Activated T-helper 2 cell treated with anti-CD3 and anti-CD28 coated beads, Interferon-gamma antibody, Interleukin-2, Interleukin-4, amounts not matched to agents 10 μg/mL and 5 μg/mL and 100 μg/mL, durations not matched to agents 14 hours and 24 hours and 36 hours (primary cell): ENCODE data around the gene MMEL1. TPM values are rescaled to one million over a fixed set of nuclear protein-coding genes. Genes with fewer than 3 reads are reported as not detected.

Source experiments
- DNase-seq: peaks from one replicate; pipeline ENCODE4 v3.0.0; 2021; ENCODE audit warnings: low spot score
- H3K27ac Mint-ChIP-seq: one replicate; pipeline ENCODE4 v1.8.0; 2021; ENCODE audit warnings: mixed read lengths
- H3K27me3 Mint-ChIP-seq: one replicate; pipeline ENCODE4 v1.8.0; 2021; ENCODE audit warnings: low read depth, mixed read lengths
- H3K36me3 Mint-ChIP-seq: one replicate; pipeline ENCODE4 v1.8.0; 2021; ENCODE audit warnings: low read depth, mixed read lengths
- H3K4me1 Mint-ChIP-seq: one replicate; pipeline ENCODE4 v1.8.0; 2021; ENCODE audit warnings: low read depth, mixed read lengths
- H3K4me3 Mint-ChIP-seq: one replicate; pipeline ENCODE4 v1.8.0; 2021; ENCODE audit warnings: low read depth, mild to moderate bottlenecking, moderate library complexity, mixed read lengths
- H3K9me3 Mint-ChIP-seq: one replicate; pipeline ENCODE4 v1.8.0; 2021; ENCODE audit warnings: mixed read lengths
- intact Hi-C: fragments of 100-400 bp; cut with micrococcal nuclease; formaldehyde crosslinking; loops from one replicate; pipeline ENCODE4 v1.15.1; 2023
- total RNA-seq: library from RNA; stranded (reverse); gene quantifications from 2 replicates; pipeline ENCODE4 v1.2.3, GENCODE V29; 2022

MMEL1 gene
- total RNA-seq, 1 donor from 2014 or later, result 0.73 TPM

DNA sequence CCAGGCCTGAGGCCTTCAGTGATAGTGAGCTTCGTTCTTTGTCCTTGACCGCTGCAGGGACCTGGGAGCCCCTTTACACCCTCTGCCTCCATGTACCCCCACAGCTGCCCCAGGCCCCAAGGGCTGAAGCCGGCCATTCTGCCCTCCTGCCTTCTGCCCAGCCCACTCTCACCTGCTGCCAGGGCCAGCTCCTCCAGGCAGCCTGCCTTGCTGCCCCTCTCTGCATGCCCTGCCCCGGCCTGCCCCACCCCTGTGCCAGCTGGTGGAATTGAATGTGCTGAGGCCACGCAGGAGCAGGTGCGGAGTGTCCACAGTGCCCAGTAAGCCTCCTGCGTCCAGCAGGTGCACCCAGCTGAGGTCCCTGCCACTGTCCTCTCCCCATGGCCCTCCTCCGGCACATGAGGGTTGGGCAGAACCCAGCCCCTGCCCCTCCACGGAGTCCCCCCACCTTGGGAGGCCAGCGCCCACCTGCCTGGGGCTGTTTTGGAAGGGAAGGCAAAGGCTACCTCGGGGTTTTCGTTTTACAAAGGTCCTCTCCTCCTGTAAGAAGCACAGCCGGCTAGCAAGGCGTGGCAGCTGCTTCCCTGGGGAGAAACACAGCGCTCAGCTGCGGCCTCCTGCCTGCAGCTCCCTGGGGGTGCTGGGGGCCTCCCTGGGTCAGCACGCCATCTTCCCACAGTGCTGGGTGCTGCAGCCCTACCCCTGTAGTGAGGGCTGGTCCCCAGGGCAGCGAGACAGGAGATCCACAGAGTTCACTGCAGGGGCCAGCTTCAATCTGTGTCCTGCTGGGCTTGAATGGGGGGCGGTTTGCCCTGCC, 21.0 kb downstream of the MMEL1 start:
- Mint-ChIP-seq H3K36me3 (no peaks in the 10 kb centered on the region), H3K4me3 (no peak overlapping the region), H3K9me3 (peaks cover 36% of the 10 kb centered on the region), H3K27me3 (peaks cover 2% of the 10 kb centered on the region), H3K4me1 (no peaks in the 10 kb centered on the region), H3K27ac (no peak overlapping the region)
- intact Hi-C loops, result no loop called here
- no peak for DNase-seq

GRCh38 chr1:2611031-2611501, 21.8 kb downstream of the MMEL1 start:
- H3K27ac Mint-ChIP-seq, result no peak overlapping the region
- H3K36me3 Mint-ChIP-seq, result no peaks in the 10 kb centered on the region
- no peaks in the 10 kb centered on the region for H3K4me1 Mint-ChIP-seq

GRCh38 chr1:2610036-2610959, 22.5 kb downstream of the MMEL1 start:
- peaks cover 23% of the 10 kb centered on the region for H3K9me3 Mint-ChIP-seq

More at GRCh38 chr1:2611031-2611501, 21.8 kb downstream of the MMEL1 start:
- intact Hi-C loops, result no loop called here
- DNase-seq, result no peak
- Mint-ChIP-seq H3K27me3 (peaks cover 2% of the 10 kb centered on the region), H3K4me3 (no peak overlapping the region), H3K9me3 (peaks cover 29% of the 10 kb centered on the region)

GRCh38 chr1:2609319-2610035, 23.3 kb downstream of the MMEL1 start:
- no peak overlapping the region for H3K27ac Mint-ChIP-seq
- DNase-seq, result no peak
- intact Hi-C loops, result no loop called here
- H3K4me3 Mint-ChIP-seq, result no peak overlapping the region
- peaks cover 14% of the 10 kb centered on the region for H3K9me3 Mint-ChIP-seq
- no peaks in the 10 kb centered on the region for H3K27me3 Mint-ChIP-seq
- no peaks in the 10 kb centered on the region for H3K4me1 Mint-ChIP-seq
- H3K36me3 Mint-ChIP-seq, result no peaks in the 10 kb centered on the region

More at GRCh38 chr1:2610036-2610959, 22.5 kb downstream of the MMEL1 start:
- no peak for DNase-seq
- no peak overlapping the region for H3K4me3 Mint-ChIP-seq
- H3K4me1 Mint-ChIP-seq, result no peaks in the 10 kb centered on the region
- intact Hi-C loops, result no loop called here
- H3K36me3 Mint-ChIP-seq, result no peaks in the 10 kb centered on the region
- no peak overlapping the region for H3K27ac Mint-ChIP-seq
- peaks cover 1% of the 10 kb centered on the region for H3K27me3 Mint-ChIP-seq

- H3K36me3 Mint-ChIP-seq, result no peaks in the 10 kb centered on the region
- no peak overlapping the region for H3K27ac Mint-ChIP-seq
- no peak overlapping the region for H3K4me3 Mint-ChIP-seq
- H3K4me1 Mint-ChIP-seq, result no peaks in the 10 kb centered on the region
- H3K9me3 Mint-ChIP-seq, result peaks cover 5% of the 10 kb centered on the region
- no peak for DNase-seq
- H3K27me3 Mint-ChIP-seq, result no peaks in the 10 kb centered on the region
- intact Hi-C loops, result no loop called here
Measured at GRCh38 chr1:2607641-2608091, 25.1 kb downstream of the MMEL1 start.

- H3K9me3 Mint-ChIP-seq, result peaks cover 5% of the 10 kb centered on the region
Measured at GRCh38 chr1:2606881-2607621, 25.8 kb downstream of the MMEL1 start.

DNA sequence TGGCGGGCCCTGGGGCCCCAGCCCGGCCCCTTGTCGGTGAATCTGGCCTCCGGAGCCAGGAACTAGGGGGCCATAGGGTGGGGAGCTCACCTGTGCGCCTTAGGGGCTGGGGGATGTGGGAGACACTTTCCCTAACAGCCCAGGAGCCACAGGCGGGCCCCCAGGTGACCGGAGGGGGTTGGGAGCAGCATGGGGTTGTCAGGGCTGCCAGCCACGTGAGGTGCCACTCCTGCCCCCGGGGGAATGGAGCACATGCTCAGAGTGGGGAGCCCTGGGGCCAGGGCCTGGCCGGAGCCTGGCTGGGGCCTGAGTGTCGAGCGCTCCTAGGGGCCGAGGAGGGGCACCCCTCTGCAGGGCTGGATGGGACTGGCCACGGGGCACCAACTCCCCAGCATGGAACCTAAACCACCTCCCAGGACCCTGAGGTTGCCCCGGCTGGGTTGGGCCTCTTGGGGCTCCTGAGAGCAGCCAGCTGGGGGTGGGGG, 26.4 kb downstream of the MMEL1 start:
- H3K4me1 Mint-ChIP-seq, result no peaks in the 10 kb centered on the region
- no peaks in the 10 kb centered on the region for H3K36me3 Mint-ChIP-seq
- H3K27me3 Mint-ChIP-seq, result peaks cover 2% of the 10 kb centered on the region
- no peak overlapping the region for H3K4me3 Mint-ChIP-seq
- intact Hi-C loops, result no loop called here
- peaks cover 5% of the 10 kb centered on the region for H3K9me3 Mint-ChIP-seq
- DNase-seq, result no peak
- H3K27ac Mint-ChIP-seq, result no peak overlapping the region

More at GRCh38 chr1:2606881-2607621, 25.8 kb downstream of the MMEL1 start:
- Mint-ChIP-seq H3K36me3 (no peaks in the 10 kb centered on the region), H3K4me3 (no peak overlapping the region), H3K4me1 (no peaks in the 10 kb centered on the region), H3K27ac (no peak overlapping the region), H3K27me3 (no peaks in the 10 kb centered on the region)
- no peak for DNase-seq
- intact Hi-C loops, result no loop called here

DNA sequence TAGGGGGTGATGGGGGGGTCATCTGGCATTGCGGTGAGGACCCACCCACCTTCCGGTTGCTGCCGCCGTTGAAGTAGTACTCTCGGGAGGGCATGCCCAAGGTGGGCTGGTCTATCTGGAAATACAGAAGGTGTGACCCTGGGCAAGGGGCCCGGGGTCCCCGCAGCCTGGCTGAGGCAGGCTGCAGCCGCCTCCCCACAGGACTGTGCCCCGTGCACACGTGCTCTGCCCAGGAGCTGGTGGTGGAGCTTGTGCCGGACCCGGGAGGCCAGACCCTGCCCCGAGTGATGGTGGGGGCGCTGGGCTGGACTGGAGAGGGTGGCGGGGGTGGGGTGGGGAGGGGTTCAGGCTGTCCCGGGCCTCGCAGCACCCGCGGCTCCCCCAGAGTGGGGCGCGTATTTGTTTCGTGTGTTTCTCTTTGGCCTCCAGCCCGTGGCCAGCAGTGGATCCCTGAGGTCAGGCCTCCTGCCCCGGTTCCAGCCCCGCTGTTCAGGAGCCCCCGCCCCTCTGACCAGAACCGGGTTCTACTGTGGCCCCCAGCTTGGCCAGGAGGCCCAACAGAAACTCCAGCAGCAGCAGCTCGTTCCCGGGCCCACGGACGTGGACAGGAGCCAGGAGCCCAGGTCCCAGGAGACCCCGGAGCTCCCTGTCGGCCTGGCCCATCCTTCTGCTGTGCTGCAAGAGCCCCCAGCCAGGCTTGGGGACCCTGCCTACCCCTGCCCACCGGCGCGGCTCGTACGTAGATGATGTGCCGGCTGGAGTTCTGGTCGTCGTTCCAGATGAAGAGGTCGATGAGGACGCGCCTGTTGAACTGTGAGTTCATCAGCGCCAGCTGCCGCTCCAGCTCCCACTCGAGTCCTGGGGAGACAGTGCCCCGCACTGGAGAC, 27.1 kb downstream of the MMEL1 start:
- Mint-ChIP-seq H3K9me3 (peaks cover 5% of the 10 kb centered on the region), H3K27ac (no peak overlapping the region), H3K27me3 (peaks cover 4% of the 10 kb centered on the region), H3K36me3 (no peaks in the 10 kb centered on the region), H3K4me3 (no peak overlapping the region), H3K4me1 (no peaks in the 10 kb centered on the region)
- DNase-seq, result no peak
- intact Hi-C loops, result no loop called here

- H3K27me3 Mint-ChIP-seq, result peaks cover 4% of the 10 kb centered on the region
Measured at GRCh38 chr1:2604844-2605508, 27.8 kb downstream of the MMEL1 start.

GRCh38 chr1:2604156-2604843, 28.5 kb downstream of the MMEL1 start:
- peaks cover 4% of the 10 kb centered on the region for H3K27me3 Mint-ChIP-seq
- no peak overlapping the region for H3K4me3 Mint-ChIP-seq
- peaks cover 5% of the 10 kb centered on the region for H3K9me3 Mint-ChIP-seq
- no peak overlapping the region for H3K27ac Mint-ChIP-seq
- H3K36me3 Mint-ChIP-seq, result no peaks in the 10 kb centered on the region
- DNase-seq, result no peak
- H3K4me1 Mint-ChIP-seq, result no peaks in the 10 kb centered on the region
- intact Hi-C loops, result no loop called here

More at GRCh38 chr1:2604844-2605508, 27.8 kb downstream of the MMEL1 start:
- no peak overlapping the region for H3K27ac Mint-ChIP-seq
- H3K9me3 Mint-ChIP-seq, result peaks cover 5% of the 10 kb centered on the region
- no peaks in the 10 kb centered on the region for H3K36me3 Mint-ChIP-seq
- intact Hi-C loops, result no loop called here
- DNase-seq, result no peak
- no peaks in the 10 kb centered on the region for H3K4me1 Mint-ChIP-seq
- H3K4me3 Mint-ChIP-seq, result no peak overlapping the region
